Glomerular endothelial cell (primary cell): Measurements from ENCODE around the gene DYNLT1. TPM values are rescaled to one million over a fixed set of nuclear protein-coding genes. Genes with fewer than 3 reads are reported as not detected.
"Not testable (repeated sequence)": the region's sequence is repeated elsewhere in the genome, so short reads cannot be mapped to it uniquely, and the experiment has no call there.

Source experiments
- DNase-seq: peaks from one replicate; pipeline ENCODE4 v3.0.0-alpha.2; 2011; ENCODE audit warnings: low read depth, low spot score; ENCODE audit errors: extremely low read depth
- total RNA-seq: library from RNA; depleted of rRNA; stranded (reverse); fragments of >200 nt; gene quantifications from 2 replicates; pipeline ENCODE4 v1.2.3, GENCODE V29; 2015

The DYNLT1 gene
- total RNA-seq, 1 donor from 2014 or later, result 193 TPM

GRCh38 chr6:158665332-158665731, 20.8 kb upstream of the DYNLT1 start:
- no peak for DNase-seq

DNA sequence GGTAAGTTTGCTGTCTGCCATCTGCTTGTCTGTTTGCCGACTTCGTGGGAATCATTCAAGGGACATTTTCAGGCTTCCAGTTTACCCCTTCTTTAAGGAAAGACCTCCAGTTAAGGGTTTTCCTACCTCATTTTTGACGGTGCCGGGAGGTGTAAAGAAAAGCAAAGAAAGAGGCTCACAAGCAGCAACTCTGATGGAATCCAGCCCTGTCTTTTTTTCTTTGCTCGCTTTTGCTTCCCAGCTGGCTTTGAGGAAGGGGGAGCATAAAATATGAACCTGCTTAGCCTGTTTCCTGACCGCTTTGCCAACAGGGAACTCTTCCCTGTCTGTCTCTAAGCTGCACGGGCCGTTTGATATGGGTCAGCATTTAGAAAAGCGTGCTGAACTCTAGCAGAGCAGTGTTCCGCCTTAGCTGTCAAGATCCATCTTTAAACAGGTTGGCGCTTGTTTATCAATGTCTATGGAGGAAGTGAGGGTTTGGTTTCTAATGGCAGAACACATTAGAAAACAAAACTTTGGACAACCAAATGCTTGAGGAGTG, 19.2 kb upstream of the DYNLT1 start:
- no peak for DNase-seq

DNA sequence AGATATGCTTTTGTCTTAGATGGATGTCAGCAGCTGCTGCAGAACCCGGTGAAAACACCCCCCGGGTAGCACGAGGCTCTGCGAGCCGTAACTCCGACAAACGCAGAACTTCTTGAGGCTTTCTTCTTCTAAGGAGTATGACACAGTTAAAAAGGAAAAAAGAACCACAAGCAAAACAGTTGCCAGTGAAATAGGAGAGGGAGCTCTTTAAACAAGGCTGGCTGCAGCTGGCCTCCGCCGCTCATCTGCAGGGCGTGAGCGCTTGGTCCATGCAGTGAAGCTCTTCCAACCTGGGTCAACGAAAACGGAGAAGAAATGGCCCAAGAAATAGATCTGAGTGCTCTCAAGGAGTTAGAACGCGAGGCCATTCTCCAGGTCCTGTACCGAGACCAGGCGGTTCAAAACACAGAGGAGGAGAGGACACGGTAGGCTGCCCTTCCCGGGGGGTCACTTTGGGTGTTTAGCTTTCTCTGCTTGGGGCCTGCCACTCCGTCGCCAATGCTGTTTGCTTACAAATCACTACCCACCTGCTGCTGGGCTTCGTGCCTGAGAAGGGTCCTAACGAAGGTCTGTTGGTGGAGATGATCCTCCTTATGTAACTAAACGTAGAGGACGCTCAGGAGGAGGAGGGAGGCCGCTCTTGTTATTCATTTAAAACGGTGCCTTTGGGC, 18.5 kb upstream of the DYNLT1 start:
- no peak for DNase-seq

GRCh38 chr6:158662607-158662953, 18.0 kb upstream of the DYNLT1 start:
- DNase-seq, result no peak

DNA sequence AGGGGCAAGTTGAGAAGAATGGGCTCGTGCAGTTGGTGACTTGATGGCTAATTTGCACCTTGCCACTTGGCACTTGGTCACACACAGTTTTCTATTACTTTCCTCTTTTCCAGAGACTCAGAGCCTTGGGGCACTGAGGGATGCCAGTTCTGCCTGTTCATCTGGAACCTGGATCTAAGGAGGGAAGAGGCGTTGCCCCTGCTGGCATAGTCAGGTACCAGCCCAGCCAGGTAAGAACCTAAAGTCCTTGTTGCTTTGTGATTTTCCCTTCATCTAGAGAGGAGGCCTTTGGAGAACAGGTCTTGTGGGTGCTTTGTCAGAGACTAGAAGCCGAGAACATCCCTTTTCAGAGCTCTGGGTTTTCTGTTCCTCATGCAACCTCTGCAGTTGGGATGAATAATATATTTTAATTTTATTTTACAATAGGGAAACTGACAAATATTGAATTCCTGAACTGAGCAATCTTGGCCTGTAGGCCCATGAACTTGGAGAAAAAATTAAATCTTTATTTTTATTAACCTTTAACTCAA, 16.7 kb upstream of the DYNLT1 start:
- DNase-seq, result no peak

DNA sequence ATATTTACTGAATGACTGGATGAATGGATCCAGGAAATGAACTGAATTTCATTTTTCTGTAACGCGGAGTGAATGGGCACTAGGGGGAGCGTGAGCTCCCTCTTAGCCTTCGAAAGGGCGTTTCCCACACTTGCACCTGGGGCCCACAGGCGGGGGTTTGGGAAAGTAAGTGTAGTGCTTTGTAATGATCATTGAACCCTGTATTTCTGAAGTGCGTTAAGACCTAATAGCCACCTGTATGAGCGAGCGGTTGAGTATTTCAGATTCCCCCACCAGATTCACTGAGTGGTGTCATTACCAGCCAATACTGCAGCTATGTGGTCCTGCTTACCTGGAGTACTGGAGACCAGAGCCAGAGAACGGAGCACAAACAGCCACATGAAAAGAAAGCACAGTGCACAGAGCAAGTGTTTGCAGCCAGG, 15.8 kb upstream of the DYNLT1 start:
- DNase-seq, result no peak

DNA sequence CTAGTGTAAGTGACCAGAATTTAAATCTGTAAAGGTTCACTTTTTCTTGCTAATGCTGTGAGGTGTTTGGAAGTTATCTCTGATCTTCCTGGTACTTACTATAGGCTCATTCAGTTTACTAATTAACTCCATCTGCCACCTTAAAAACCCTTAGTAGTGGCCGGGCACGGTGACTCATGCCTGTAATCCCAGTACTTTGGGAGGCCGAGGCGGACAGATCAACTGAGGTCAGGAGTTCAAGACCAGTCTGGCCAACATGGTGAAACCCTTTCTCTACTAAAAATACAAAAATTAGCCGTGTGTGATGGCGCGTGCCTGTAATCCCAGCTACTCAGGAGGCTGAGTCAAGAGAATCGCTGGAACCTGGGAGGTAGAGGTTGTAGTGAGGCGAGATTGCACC, 12.4 kb upstream of the DYNLT1 start:
- not testable (repeated sequence) for DNase-seq

DNA sequence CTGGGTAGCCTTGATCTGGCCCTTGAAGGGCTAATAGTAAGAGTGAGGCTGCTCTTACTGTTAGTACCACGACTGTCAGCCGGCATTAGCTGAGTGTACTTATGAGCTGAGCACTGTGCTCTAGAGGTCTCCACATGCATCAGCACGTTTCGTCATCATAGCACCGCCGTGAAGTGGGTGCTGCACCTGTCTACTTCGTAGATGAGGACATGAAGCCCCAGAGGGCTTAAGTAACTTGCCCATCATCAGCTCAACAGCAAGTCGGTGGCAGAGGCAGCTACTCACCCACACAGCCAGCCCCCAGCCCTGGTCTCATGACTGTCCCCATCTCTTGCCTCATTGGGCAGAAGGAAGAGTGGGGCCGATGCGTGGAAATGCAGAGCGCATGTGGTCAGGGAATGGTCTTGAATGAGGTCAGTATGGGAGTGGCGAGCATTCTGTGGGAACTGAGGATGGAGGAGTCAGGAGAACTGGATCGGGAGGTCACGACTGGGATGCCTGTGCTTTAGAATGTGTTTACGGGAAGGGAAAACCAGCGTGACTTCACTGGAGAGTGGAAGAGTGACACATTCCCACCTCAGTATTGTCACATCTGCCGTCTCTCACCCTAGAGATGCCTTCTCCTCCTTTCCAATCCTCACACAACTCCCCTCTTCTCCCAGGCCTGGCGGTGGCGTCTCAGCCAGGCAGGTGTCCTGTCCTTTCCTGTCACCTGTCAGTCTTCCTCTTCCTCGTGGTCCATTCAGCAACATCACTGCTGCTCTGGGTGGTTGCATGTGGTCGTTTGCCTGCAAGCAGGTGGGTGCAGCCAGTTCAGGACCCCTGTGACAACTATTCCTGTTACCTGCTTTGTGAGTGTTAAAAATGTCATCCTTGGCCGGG, 11.3 kb upstream of the DYNLT1 start:
- DNase-seq, result no peak

DNA sequence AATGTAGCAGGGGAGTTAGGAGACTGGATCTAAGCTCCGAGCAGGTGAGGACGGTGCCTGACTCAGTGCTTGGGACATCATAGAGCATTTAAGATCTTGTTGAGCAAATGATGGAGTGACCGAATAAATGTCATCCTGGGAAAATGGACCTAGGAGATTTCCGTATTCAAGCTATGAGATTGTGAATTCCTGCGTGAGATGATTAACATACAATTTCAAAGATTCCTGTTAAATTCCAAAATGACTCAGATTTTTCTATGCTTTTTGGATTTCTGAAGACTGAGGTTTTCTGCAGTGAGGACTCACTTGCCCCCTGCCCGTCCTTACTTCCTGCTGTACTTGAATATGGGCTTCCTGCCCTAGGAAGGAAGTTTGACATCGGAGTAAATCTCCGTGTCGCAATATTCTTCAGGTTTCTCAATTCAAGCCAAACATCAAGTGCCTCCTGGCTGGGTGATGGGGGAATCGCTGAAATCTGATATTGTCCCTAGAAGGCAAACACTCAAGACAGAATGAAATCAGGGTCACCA, 10.5 kb upstream of the DYNLT1 start:
- DNase-seq, result no peak

GRCh38 chr6:158654498-158654897, 10.0 kb upstream of the DYNLT1 start:
- no peak for DNase-seq

DNA sequence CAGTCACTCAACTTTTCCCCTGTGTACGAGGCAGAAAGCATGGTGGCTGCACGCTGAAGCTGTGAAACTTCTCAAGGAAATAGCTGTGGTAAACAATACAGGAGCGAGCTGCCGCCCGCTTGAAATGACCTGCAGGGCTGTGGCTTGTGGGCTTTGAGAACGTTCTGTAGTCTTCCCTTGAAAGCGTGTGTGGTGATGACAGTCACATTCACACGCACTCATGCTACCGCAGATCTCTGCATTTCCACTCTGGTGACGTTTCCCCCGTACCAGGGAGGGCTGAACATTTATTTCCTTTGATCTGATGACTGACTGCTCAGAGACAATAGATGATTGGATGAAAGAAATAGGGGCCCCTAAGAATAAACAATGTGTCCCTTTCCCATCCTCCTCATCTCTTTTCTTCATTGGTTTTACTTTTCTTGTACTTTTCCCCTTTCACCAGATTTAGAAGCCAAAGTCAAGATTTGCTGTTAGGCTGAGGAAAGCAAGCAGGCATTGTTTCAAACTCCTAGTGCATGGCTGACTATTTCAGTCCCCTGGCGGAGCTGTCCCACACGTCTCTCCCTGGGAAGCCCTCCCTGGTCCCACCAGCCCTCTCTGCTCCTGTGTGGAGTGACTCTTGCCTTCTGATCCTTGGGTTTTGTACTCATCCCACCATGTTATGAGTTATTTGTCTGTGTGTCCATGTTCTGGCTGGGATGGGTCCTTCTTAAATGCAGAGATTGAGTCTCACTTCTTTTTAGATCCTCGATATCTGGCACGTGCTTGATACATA, 9.2 kb upstream of the DYNLT1 start:
- DNase-seq, result no peak

DNA sequence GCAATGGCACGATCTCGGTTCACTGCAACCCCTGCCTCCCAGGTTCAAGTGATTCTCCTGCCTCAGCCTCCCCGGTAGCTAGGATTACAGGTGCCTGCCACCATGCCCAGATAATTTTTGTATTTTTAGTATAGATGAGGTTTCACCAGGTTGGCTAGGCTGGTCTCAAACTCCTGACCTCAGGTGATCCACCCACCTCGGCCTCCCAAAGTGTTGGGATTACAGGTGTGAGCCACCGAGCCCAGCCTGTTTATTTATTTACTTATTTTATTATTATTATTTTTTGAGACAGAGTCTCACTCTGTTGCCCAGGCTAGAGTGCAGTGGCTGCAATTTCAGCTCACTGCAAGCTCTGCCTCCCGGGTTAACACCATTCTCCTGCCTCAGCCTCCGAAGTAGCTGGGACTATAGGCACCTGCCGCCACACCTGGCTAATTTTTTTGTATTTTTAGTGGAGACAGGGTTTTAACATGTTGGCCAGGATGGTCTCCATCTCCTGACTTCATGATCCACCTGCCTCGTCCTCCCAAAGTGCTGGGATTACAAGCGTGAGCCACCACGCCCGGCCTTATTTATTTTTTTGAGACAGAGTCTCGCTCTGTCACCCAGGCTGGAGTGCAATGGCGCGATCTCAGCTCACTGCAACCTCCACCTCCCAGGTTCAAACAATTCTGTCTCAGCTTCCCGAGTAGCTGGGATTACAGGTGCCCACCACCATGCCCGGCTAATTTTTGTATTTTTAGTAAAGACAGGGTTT, 7.6 kb upstream of the DYNLT1 start:
- not testable (repeated sequence) for DNase-seq

- DNase-seq, result no peak
Observed at GRCh38 chr6:158649289-158650143, 5.0 kb upstream of the DYNLT1 start, which contains the start of gene SYTL3. SYTL3 (plus strand) TSS chr6:158650054; CDS start chr6:158663269, 13,215 bp downstream.

DNA sequence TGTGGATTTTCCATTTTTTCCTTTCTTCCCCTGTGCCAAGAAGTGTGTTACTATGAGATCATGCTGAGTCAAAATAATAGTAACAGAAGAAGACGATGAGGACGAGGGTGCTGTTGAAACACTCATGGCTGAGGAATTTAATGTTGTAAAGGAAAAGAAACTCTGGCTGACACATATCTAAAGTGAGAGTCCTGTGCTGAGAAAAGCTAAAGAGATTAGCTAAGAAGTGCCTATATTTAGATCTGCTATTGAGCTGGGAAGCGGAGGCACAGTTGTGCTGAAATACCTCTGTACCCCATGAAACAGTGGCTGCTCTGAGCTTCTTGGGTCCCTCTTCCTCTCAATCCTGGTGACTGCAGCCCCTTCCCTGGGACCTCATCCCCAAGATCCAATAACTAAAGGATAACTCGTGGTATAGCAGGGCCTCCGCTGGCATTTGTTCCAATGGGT, 4.2 kb upstream of the DYNLT1 start:
- no peak for DNase-seq

- DNase-seq, result no peak
Observed at GRCh38 chr6:158647501-158647900, 3.0 kb upstream of the DYNLT1 start.

DNA sequence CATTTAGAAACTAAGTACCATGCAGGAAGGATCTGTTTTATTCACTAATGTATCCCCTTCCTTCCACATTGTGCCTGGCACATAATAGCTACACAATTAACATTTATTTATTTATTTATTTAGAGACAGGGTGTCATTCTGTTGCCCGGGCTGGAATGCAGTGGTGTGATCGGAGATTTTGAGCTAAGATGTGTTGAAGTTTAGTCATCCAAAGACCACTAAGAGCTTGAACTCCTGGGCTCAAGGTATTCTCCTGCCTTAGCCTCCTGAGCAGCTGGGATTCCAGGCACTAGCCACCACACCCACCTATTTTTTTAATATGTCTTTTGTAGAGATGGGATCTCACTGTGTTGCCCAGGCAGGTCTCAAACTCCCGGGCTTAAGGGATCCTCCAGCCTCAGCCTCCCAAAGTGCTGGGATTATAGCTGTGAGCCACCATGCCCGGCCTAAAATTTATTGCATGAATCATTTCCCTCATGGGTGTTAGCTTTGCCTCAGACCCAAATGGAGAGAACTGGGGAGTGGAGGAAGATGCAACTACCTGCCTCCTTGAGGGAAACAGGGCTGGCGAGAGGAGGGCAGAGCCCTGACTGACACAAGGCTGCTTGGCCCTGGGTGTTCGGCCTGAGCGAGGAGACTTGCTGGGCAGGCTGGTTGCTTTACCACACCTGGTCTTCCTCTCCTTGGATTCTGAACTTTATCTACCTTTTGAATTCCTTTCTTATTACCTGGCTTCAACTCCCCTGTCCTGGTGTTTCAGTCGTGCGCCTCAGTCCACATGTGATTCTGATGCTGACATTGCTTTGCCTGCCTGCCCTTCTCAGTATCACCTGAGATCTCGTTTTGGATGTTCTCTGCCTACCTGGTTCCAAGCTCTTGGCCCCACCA, 1.7 kb upstream of the DYNLT1 start:
- no peak for DNase-seq

- no peak for DNase-seq
Observed at GRCh38 chr6:158645064-158646022, 800 bp upstream of the DYNLT1 start.
